Neural cell (in vitro differentiated cells): ENCODE measurements around the gene BAIAP2L1.

Experiments used
- CTCF ChIP-seq: fragments of 450-650 bp; IDR thresholded peaks from 2 replicates; pipeline ENCODE4 v1.5.1; 2014; ENCODE audit warnings: antibody characterized with exemption, mild to moderate bottlenecking, moderate library complexity; ENCODE audit not compliant: poor library complexity, severe bottlenecking
- EZH2 ChIP-seq: fragments of 200-600, 300-800 bp; shearing (Covaris generic), sonication (generic); IDR thresholded peaks from 2 replicates; pipeline ENCODE4 v1.6.1; 2014; ENCODE audit warnings: antibody characterized with exemption, low read length, borderline replicate concordance, mild to moderate bottlenecking; ENCODE audit not compliant: insufficient read depth, poor library complexity, severe bottlenecking
- SMC3 ChIP-seq: fragments of 450-650 bp; conservative IDR thresholded peaks from 2 replicates; pipeline ENCODE4 v1.6.1; 2014; ENCODE audit warnings: antibody characterized with exemption, mild to moderate bottlenecking, moderate library complexity; ENCODE audit not compliant: poor library complexity

- TF ChIP-seq SMC3 (no peak), CTCF (no peak), EZH2 (no peak)
Measured at GRCh38 chr7:98288064-98288823, 112.6 kb downstream of the BAIAP2L1 start.
